Right lobe of liver (tissue), 4 donors: Measurements from ENCODE around the gene TRIO.

Experiments
- CTCF ChIP-seq, 4 donors: fragments of 200-600 bp in 3 of 4; fragments of 450-650 bp in 1 of 4; IDR thresholded peaks; one replicate each; pipeline versions ENCODE4 v1.5.1 to v1.8.0; 2016 to 2022; ENCODE audit warnings: antibody characterized with exemption in 4 of 4, mild to moderate bottlenecking in 2 of 4
- POLR2A ChIP-seq: fragments of 450-650 bp; IDR thresholded peaks from one replicate; pipeline ENCODE4 v1.6.1; 2017; ENCODE audit warnings: antibody characterized with exemption, mild to moderate bottlenecking
- donor health status: DM: no; HTN: no; CAD: no.
- donor health status: DM: no; HTN: no; CAD: no.
- donor health status: DM: no; HTN: yes; CAD: no.

- TF ChIP-seq CTCF (IDR thresholded peaks at IDR 0.05) (no peak), POLR2A (no peak)
These were observed 99.8 kb downstream of the TRIO start for GRCh38 chr5:14242871-14243383.
